Memory B cell (primary cell): ENCODE data around the gene ARHGEF25.
"Not testable (repeated sequence)": the region's sequence is repeated elsewhere in the genome, so short reads cannot be mapped to it uniquely, and the experiment has no call there.

Experiments used
- ATAC-seq: fragments of 150-1000 bp; cut with Tn5 transposase; 2 replicates; pipeline ENCODE4 v1.10.0; 2021; ENCODE audit warnings: low read depth, mild to moderate bottlenecking, moderate library complexity
- DNase-seq, 2 donors: peaks; one replicate each; pipeline ENCODE4 v3.0.0; 2022; ENCODE audit warnings: low spot score in 2 of 2
- H3K27ac Mint-ChIP-seq: one replicate; pipeline ENCODE4 v1.8.0; 2022; ENCODE audit warnings: mild to moderate bottlenecking, moderate library complexity, mixed read lengths
- H3K27me3 Mint-ChIP-seq: one replicate; pipeline ENCODE4 v1.8.0; 2022; ENCODE audit warnings: mixed read lengths
- H3K36me3 Mint-ChIP-seq: one replicate; pipeline ENCODE4 v1.8.0; 2022; ENCODE audit warnings: mild to moderate bottlenecking, mixed read lengths
- H3K4me1 Mint-ChIP-seq: one replicate; pipeline ENCODE4 v1.8.0; 2022; ENCODE audit warnings: mixed read lengths
- H3K4me3 Mint-ChIP-seq: one replicate; pipeline ENCODE4 v1.8.0; 2022; ENCODE audit warnings: mild to moderate bottlenecking, moderate library complexity, mixed read lengths
- H3K9me3 Mint-ChIP-seq: one replicate; pipeline ENCODE4 v1.8.0; 2022; ENCODE audit warnings: mixed read lengths

The ARHGEF25 gene

DNA sequence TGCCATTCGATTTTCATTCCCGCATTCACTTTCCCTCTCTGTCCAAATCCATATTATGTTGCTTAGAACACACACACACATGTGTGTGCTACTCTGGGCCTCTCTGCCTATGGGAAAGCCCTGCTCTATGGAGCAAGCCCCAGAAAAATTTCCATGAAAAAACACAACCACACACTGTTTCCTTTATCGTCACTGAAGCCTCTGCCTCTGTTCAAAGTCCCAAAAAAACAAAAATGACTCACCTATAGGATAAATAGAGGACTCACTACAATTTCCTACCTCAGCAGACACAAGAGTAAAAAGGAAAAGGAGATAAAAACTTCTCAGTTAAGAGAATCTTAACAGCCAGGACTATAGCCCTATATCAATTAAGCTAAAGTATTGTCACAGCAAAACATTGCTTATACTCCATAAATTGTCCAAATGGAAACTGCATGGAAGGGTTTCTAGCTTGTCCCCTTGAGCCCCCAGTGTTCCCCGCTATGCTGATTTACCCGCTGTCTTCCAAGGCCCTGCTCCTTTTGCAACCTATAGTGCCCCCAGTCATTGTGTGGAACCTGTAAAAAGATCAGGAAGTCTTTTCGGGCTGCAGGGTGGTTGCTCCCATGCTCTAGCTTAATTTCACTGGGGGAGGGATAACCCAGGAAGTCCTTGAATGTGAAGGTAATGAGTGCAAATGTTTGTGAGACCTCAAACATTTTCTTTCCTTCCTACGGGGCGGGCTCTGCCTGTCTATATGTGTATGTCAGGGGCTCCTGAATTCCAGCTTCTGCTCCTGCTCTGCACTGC lies 31.4 kb upstream of the ARHGEF25 start:
- Mint-ChIP-seq H3K9me3 (no peaks in the 10 kb centered on the region), H3K4me3 (no peak overlapping the region), H3K27me3 (peaks cover 4% of the 10 kb centered on the region), H3K27ac (no peak overlapping the region), H3K4me1 (peaks cover 3% of the 10 kb centered on the region), H3K36me3 (no peaks in the 10 kb centered on the region)
- ATAC-seq (no peak), DNase-seq (no peak)

- DNase-seq (no peak), ATAC-seq (no peak)
- Mint-ChIP-seq H3K4me1 (peaks cover 3% of the 10 kb centered on the region), H3K4me3 (no peak overlapping the region), H3K27me3 (peaks cover 4% of the 10 kb centered on the region), H3K36me3 (no peaks in the 10 kb centered on the region), H3K9me3 (no peaks in the 10 kb centered on the region), H3K27ac (no peak overlapping the region)
Measured at GRCh38 chr12:57580466-57580795, 30.8 kb upstream of the ARHGEF25 start.

DNA sequence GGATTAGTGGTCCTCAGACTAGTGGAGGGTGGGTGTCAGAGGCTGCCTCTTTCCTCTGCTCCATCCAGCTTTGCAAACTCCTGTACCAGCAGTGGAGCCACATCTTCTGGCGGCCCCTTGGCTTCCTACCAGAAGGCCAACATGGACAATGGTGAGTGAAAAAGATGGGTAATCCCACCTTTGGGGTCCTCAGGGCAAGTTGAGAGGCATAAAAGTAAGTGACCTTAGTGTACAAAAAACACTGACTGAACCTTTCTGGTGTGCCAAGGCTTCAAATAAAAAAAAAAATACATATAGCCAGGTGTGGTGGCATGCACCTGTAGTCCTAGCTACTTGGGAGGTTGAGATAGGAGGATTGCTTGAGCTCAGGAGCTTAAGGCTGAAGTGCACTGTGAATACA lies 29.4 kb upstream of the ARHGEF25 start:
- Mint-ChIP-seq H3K4me1 (peaks cover 3% of the 10 kb centered on the region), H3K27me3 (peaks cover 4% of the 10 kb centered on the region), H3K9me3 (no peaks in the 10 kb centered on the region), H3K36me3 (no peaks in the 10 kb centered on the region), H3K4me3 (no peak overlapping the region), H3K27ac (no peak overlapping the region)
- no peak for DNase-seq
- no peak for ATAC-seq

DNA sequence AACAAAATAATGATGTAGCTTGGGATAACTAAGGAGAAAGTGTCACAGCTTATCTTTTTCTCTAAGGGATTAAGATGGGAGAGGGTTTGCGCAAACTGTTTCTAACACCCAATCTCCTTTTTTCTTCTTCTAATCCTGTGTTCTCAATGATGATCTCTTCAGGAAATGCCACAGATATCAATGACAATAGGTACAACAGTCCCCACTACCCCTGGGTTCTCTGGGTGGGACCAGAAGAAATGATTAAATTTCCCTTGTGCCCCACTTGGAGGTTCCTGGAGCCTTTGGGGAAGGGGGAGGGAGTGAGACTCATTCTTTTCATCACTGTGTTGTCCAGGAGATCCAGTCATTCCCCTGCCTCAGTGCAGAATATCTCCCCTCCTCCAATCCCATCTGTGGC lies 28.8 kb upstream of the ARHGEF25 start:
- ATAC-seq (no peak), DNase-seq (no peak)
- Mint-ChIP-seq H3K36me3 (no peaks in the 10 kb centered on the region), H3K4me3 (no peak overlapping the region), H3K27me3 (peaks cover 4% of the 10 kb centered on the region), H3K27ac (no peak overlapping the region), H3K9me3 (no peaks in the 10 kb centered on the region), H3K4me1 (peaks cover 3% of the 10 kb centered on the region)

GRCh38 chr12:57583008-57583831 lies 28.0 kb upstream of the ARHGEF25 start:
- H3K27ac Mint-ChIP-seq: no peak overlapping the region

GRCh38 chr12:57584050-57584449 lies 27.2 kb upstream of the ARHGEF25 start:
- Mint-ChIP-seq H3K9me3 (no peaks in the 10 kb centered on the region), H3K36me3 (no peaks in the 10 kb centered on the region), H3K27ac (no peak overlapping the region), H3K27me3 (peaks cover 4% of the 10 kb centered on the region), H3K4me1 (peaks cover 3% of the 10 kb centered on the region), H3K4me3 (no peak overlapping the region)
- ATAC-seq (no peak), DNase-seq (no peak)

More at GRCh38 chr12:57583008-57583831, 28.0 kb upstream of the ARHGEF25 start:
- H3K4me3 Mint-ChIP-seq: no peak overlapping the region
- peaks cover 3% of the 10 kb centered on the region for H3K4me1 Mint-ChIP-seq
- DNase-seq (peak; percentile 63 to 81), ATAC-seq (peak; percentile 99)
- peaks cover 4% of the 10 kb centered on the region for H3K27me3 Mint-ChIP-seq
- no peaks in the 10 kb centered on the region for H3K36me3 Mint-ChIP-seq
- no peaks in the 10 kb centered on the region for H3K9me3 Mint-ChIP-seq

DNA sequence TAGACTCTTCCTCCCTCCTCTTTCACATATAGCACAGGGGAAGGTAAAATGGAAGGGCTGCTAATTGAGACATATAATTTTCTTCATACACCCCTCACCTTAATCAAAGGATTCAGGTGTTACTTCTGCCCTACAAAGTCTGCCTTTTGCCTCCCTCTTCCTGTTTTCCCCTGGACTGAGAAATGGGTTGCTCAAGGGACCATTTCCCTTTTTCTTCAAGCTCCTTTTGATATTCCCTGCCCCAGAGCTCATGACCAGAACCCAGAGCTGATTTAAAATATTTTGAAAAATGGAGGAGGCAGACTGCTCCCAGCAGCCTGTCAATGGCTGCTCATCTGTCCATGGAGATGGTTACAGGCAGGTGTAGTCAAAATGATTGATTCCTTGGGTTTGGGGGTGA lies 26.5 kb upstream of the ARHGEF25 start:
- H3K27ac Mint-ChIP-seq: no peak overlapping the region
- no peak for DNase-seq
- no peaks in the 10 kb centered on the region for H3K9me3 Mint-ChIP-seq
- ATAC-seq: no peak
- H3K27me3 Mint-ChIP-seq: peaks cover 4% of the 10 kb centered on the region
- H3K4me1 Mint-ChIP-seq: peaks cover 3% of the 10 kb centered on the region
- H3K4me3 Mint-ChIP-seq: no peak overlapping the region
- H3K36me3 Mint-ChIP-seq: no peaks in the 10 kb centered on the region

GRCh38 chr12:57585156-57585555 lies 26.1 kb upstream of the ARHGEF25 start:
- Mint-ChIP-seq H3K27ac (no peak overlapping the region), H3K4me3 (no peak overlapping the region), H3K36me3 (no peaks in the 10 kb centered on the region), H3K27me3 (peaks cover 4% of the 10 kb centered on the region), H3K4me1 (peaks cover 3% of the 10 kb centered on the region), H3K9me3 (no peaks in the 10 kb centered on the region)
- no peak for ATAC-seq
- no peak for DNase-seq

GRCh38 chr12:57586128-57586527 lies 25.1 kb upstream of the ARHGEF25 start:
- Mint-ChIP-seq H3K27me3 (peaks cover 2% of the 10 kb centered on the region), H3K36me3 (no peaks in the 10 kb centered on the region), H3K27ac (no peak overlapping the region), H3K4me3 (no peak overlapping the region), H3K4me1 (peaks cover 7% of the 10 kb centered on the region), H3K9me3 (no peaks in the 10 kb centered on the region)
- DNase-seq (no peak), ATAC-seq (no peak)

GRCh38 chr12:57586832-57587429 lies 24.3 kb upstream of the ARHGEF25 start:
- no peak overlapping the region for H3K4me3 Mint-ChIP-seq
- H3K9me3 Mint-ChIP-seq: no peaks in the 10 kb centered on the region
- no peak for ATAC-seq
- no peak overlapping the region for H3K27ac Mint-ChIP-seq
- no peak for DNase-seq
- no peaks in the 10 kb centered on the region for H3K36me3 Mint-ChIP-seq
- H3K4me1 Mint-ChIP-seq: peaks cover 12% of the 10 kb centered on the region
- peaks cover 2% of the 10 kb centered on the region for H3K27me3 Mint-ChIP-seq

- not testable (repeated sequence) for H3K4me3 Mint-ChIP-seq, H3K27me3 Mint-ChIP-seq, H3K27ac Mint-ChIP-seq
Measured at GRCh38 chr12:57588951-57589610, 22.2 kb upstream of the ARHGEF25 start.

GRCh38 chr12:57590479-57590863 lies 20.8 kb upstream of the ARHGEF25 start:
- Mint-ChIP-seq H3K9me3 (no peaks in the 10 kb centered on the region), H3K27ac (peak overlapping the region; percentile 12), H3K27me3 (no peaks in the 10 kb centered on the region), H3K4me3 (peak overlapping the region; percentile 82), H3K36me3 (no peaks in the 10 kb centered on the region), H3K4me1 (peaks cover 19% of the 10 kb centered on the region)
- ATAC-seq (no peak), DNase-seq (no peak)

More at GRCh38 chr12:57588951-57589610, 22.2 kb upstream of the ARHGEF25 start:
- ATAC-seq, DNase-seq, H3K36me3 Mint-ChIP-seq, H3K9me3 Mint-ChIP-seq: not testable (repeated sequence)
- H3K4me1 Mint-ChIP-seq: peaks cover 19% of the 10 kb centered on the region

DNA sequence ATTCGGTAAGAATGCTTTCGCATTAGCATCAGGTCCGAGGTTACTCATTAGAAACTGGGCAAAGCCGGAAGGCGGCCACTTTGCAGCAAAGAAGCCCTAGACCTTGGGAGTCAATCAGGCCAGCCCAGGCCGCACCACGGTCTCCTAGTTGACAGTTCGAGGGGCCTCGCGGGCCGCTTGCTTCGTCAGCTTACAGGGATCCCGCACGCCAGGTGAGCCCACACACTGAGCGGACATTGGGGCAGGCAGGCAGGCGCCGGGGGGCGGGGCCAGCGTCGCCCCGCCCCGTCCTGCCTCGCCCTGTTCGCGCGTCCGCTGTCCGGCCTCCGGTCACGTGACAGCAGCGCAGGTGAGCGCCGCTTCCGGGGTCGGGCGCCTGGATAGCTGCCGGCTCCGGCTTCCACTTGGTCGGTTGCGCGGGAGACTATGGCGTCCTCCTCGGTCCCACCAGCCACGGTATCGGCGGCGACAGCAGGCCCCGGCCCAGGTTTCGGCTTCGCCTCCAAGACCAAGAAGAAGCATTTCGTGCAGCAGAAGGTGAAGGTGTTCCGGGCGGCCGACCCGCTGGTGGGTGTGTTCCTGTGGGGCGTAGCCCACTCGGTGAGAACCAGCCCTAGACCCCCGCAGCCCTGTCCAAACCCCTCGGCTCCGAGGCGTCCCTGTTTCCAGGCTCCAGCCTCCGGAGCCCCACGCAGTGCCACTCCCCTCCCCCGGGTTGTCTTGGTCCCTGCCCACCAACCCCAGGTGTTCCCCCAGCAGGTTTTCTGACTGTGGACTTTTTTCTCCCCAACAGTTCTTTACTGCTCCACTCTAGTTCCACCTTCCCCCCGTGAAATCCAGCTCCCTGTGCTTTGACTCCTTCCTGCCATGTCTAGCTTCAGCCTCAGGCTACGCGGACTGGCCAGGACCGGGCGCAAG lies 20.1 kb upstream of the ARHGEF25 start, which contains the start of gene PIP4K2C:
Gene PIP4K2C, plus strand, starts transcription at position 329 of the 918 bp plus-strand sequence. Its CDS starts 98 bp downstream, at position 427.
- H3K36me3 Mint-ChIP-seq: peaks cover 3% of the 10 kb centered on the region
- peak; percentile 92 for ATAC-seq
- H3K4me3 Mint-ChIP-seq: peak within 1 kb of the TSS; percentile 82
- no peaks in the 10 kb centered on the region for H3K27me3 Mint-ChIP-seq
- peak within 1 kb of the TSS; percentile 12 for H3K27ac Mint-ChIP-seq
- DNase-seq: peak; percentile 49 to 68
- H3K9me3 Mint-ChIP-seq: no peaks in the 10 kb centered on the region
- H3K4me1 Mint-ChIP-seq: peaks cover 19% of the 10 kb centered on the region
